ENCODE measurements around the gene FAM241A.

DNA sequence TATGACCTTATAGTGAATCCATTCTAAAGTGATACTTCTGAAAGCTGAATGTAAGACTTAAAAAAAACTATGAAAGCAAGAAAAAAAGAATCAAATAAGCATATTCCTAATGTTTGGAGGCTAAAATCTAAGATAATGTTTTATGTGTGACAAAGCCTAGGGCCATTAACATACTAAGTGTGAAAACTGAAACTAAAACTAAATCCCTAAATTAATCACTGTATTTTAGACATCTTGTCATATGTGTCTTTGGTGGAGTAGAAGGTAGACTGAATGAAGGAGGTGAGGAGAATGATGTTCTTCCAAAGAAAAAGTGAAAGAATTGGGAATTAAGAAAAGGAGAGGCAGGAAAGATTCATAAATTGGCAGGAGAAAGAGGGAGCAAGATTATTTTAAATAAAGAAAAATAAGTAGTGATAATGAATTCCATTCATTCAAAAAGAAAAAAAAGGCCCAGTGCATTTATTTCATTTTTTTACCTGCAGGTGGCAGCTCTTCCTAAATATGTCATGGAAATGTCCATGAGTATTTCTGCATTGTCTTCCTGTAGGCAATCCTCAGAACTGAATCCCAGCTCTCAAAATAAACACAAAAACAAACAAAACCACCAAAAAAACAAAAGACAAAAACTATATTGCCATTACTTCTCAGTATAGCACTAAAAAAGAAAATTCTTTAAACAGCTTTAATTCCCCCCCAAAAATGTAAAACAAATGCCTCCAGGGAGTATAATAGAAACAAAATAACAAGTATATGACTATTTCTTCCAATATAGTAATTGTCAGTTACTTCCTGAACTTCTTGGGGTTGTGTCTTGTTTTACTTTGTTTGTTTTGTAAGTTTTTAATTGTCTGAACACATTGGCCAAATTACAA lies 69.4 kb downstream of the FAM241A start:
- TF ChIP-seq, protein P1, sequence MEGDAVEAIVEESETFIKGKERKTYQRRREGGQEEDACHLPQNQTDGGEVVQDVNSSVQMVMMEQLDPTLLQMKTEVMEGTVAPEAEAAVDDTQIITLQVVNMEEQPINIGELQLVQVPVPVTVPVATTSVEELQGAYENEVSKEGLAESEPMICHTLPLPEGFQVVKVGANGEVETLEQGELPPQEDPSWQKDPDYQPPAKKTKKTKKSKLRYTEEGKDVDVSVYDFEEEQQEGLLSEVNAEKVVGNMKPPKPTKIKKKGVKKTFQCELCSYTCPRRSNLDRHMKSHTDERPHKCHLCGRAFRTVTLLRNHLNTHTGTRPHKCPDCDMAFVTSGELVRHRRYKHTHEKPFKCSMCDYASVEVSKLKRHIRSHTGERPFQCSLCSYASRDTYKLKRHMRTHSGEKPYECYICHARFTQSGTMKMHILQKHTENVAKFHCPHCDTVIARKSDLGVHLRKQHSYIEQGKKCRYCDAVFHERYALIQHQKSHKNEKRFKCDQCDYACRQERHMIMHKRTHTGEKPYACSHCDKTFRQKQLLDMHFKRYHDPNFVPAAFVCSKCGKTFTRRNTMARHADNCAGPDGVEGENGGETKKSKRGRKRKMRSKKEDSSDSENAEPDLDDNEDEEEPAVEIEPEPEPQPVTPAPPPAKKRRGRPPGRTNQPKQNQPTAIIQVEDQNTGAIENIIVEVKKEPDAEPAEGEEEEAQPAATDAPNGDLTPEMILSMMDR (IDR thresholded peaks at IDR 0.05) = peak; percentile 21 to 63 (median 52)
- TF ChIP-seq POLR2A (IDR thresholded peaks at IDR 0.05) (no peak), EP300 (IDR thresholded peaks at IDR 0.05) (no peak)

Measured in gastroesophageal sphincter (tissue), 3 donors.